HG03571 (cell line): Measurements from ENCODE around the gene PIH1D1.

Experiments used
- ATAC-seq: cut with Tn5 transposase; IDR thresholded peaks from one replicate; pipeline ENCODE4 v1.9.1; 2021; ENCODE audit not compliant: unreplicated experiment

PIH1D1 gene

GRCh38 chr19:49436381-49437017, 15.1 kb downstream of the PIH1D1 start:
- ATAC-seq: no peak

GRCh38 chr19:49435670-49436069, 15.9 kb downstream of the PIH1D1 start:
- no peak for ATAC-seq

GRCh38 chr19:49434907-49435583, 16.6 kb downstream of the PIH1D1 start:
- ATAC-seq: no peak

GRCh38 chr19:49433240-49433901, 18.2 kb downstream of the PIH1D1 start:
- no peak for ATAC-seq

- no peak for ATAC-seq
Observed at GRCh38 chr19:49432141-49433073, 19.2 kb downstream of the PIH1D1 start.

GRCh38 chr19:49431330-49431749, 20.3 kb downstream of the PIH1D1 start:
- no peak for ATAC-seq

- no peak for ATAC-seq
Observed at GRCh38 chr19:49430678-49431329, 20.8 kb downstream of the PIH1D1 start.

GRCh38 chr19:49430172-49430677, 21.4 kb downstream of the PIH1D1 start:
- no peak for ATAC-seq

GRCh38 chr19:49428547-49429451, 22.8 kb downstream of the PIH1D1 start:
- ATAC-seq: no peak

- ATAC-seq: no peak
Observed at GRCh38 chr19:49427855-49428546, 23.6 kb downstream of the PIH1D1 start.

GRCh38 chr19:49427339-49427738, 24.3 kb downstream of the PIH1D1 start:
- no peak for ATAC-seq

- no peak for ATAC-seq
Observed at GRCh38 chr19:49425922-49426592, 25.6 kb downstream of the PIH1D1 start.

- ATAC-seq: no peak
Observed at GRCh38 chr19:49425178-49425577, 26.4 kb downstream of the PIH1D1 start, which contains the start of gene GFY. TSS of gene GFY (plus strand) at chr19:49425388. CDS start at chr19:49426431, 1,043 bp downstream.

- no peak for ATAC-seq
Observed at GRCh38 chr19:49423985-49424303, 27.7 kb downstream of the PIH1D1 start.

- no peak for ATAC-seq
Observed at GRCh38 chr19:49423071-49423984, 28.3 kb downstream of the PIH1D1 start, which contains the start of gene PTH2. TSS of gene PTH2 (minus strand) at chr19:49423441. CDS start at chr19:49423339, 102 bp downstream.

GRCh38 chr19:49422407-49423070, 29.1 kb downstream of the PIH1D1 start:
- no peak for ATAC-seq

GRCh38 chr19:49421878-49422202, 29.8 kb downstream of the PIH1D1 start:
- no peak for ATAC-seq
